Tibial nerve (tissue), 4 donors: ENCODE data around the gene NQO2. TPM values are rescaled to one million over a fixed set of nuclear protein-coding genes. Genes with fewer than 3 reads are reported as not detected.
"Not testable (repeated sequence)": the region's sequence is repeated elsewhere in the genome, so short reads cannot be mapped to it uniquely, and the experiment has no call there.

Experiments
- DNase-seq, 2 donors: peaks; one replicate each; pipeline ENCODE4 v3.0.0-alpha.2; 2019; ENCODE audit warnings: low spot score in 2 of 2
- H3K27ac ChIP-seq, 4 donors: fragments of 200-600 bp; sonication (generic) in 3 of 4; one replicate each; pipeline ENCODE4 v1.5.1; 2017 to 2019; ENCODE audit warnings: mild to moderate bottlenecking in 1 of 4
- H3K27me3 ChIP-seq, 2 donors: fragments of 200-600 bp; sonication (generic) in 1 of 2; one replicate each; pipeline versions ENCODE4 v1.5.1 to v1.6.0; 2017 to 2019
- H3K36me3 ChIP-seq, 3 donors: fragments of 200-600 bp; sonication (generic); one replicate each; pipeline ENCODE4 v1.5.1; 2018 to 2019
- H3K4me1 ChIP-seq, 4 donors: fragments of 200-600 bp; sonication (generic) in 3 of 4; one replicate each; pipeline ENCODE4 v1.5.1; 2017 to 2019
- H3K4me3 ChIP-seq, 4 donors: fragments of 200-600 bp; sonication (generic) in 3 of 4; one replicate each; pipeline ENCODE4 v1.5.1; 2017 to 2019; ENCODE audit warnings: mild to moderate bottlenecking in 1 of 4, moderate library complexity in 1 of 4
- H3K9me3 ChIP-seq, 4 donors: fragments of 200-600 bp; sonication (generic) in 3 of 4; one replicate each; pipeline ENCODE4 v1.5.1; 2017 to 2019
- CTCF ChIP-seq, 5 experiments: fragments of 200-600 bp in 3 of 5; fragments of 450-650 bp in 2 of 5; sonication (generic) in 3 of 5; IDR thresholded peaks; one replicate each; pipeline ENCODE4 v1.5.1; 2016 to 2019; ENCODE audit warnings: antibody characterized with exemption in 5 of 5, mild to moderate bottlenecking in 3 of 5, moderate library complexity in 2 of 5
- EP300 ChIP-seq, 2 donors: sonication (generic); formaldehyde crosslinking; IDR thresholded peaks; one replicate each; pipeline ENCODE4 v1.6.1; 2017; ENCODE audit warnings: antibody characterized with exemption in 2 of 2, mild to moderate bottlenecking in 1 of 2
- POLR2A ChIP-seq, 2 donors: fragments of 450-650 bp; IDR thresholded peaks; one replicate each; pipeline ENCODE4 v1.6.1; 2017; ENCODE audit warnings: antibody characterized with exemption in 2 of 2, mild to moderate bottlenecking in 2 of 2, moderate library complexity in 2 of 2
- WGBS, 2 donors: methylation state at CpG; one replicate each; pipeline ENCODE4 v1.1.5; 2018; 5-methylcytosine and 5-hydroxymethylcytosine counted together
- total RNA-seq, 4 donors: library from RNA; depleted of rRNA; stranded (reverse); fragments of >200 nt; gene quantifications; one replicate each; pipeline ENCODE4 v1.1.0, GENCODE V29; 2016

NQO2 gene
- total RNA-seq, 4 donors from 2014 or later, result 18.8 to 33.6 (median 25.8) TPM

- not testable (repeated sequence) for H3K27me3 ChIP-seq, H3K36me3 ChIP-seq, H3K9me3 ChIP-seq
- TF ChIP-seq CTCF (IDR thresholded peaks at IDR 0.05), result peak; percentile 47 to 88 (median 58)
- peak in 1 of 2 donors; percentile 18 for DNase-seq
- Histone ChIP-seq H3K4me3 (peak overlapping the region; percentile 48 to 89 (median 82)), H3K4me1 (peaks cover 0 to 40% (median 11%) of the 10 kb centered on the region in 4 donors), H3K27ac (peak overlapping the region; percentile 86 to 94 (median 90))
- WGBS, 2 donors, result 4 to 5% methylated on average over 9 to 14 of the region's 16 CpGs
These were observed 1.3 kb upstream of the NQO2 start for GRCh38 chr6:2998249-2998997.

GRCh38 chr6:2998998-2999617, 586 bp upstream of the NQO2 start:
- peak; percentile 65 to 80 for DNase-seq
- Histone ChIP-seq H3K4me1 (peaks cover 0 to 40% (median 11%) of the 10 kb centered on the region in 4 donors), H3K9me3 (no peaks in the 10 kb centered on the region), H3K36me3 (peaks cover 0 to 4% (median 0%) of the 10 kb centered on the region in 3 donors), H3K27me3 (no peaks in the 10 kb centered on the region), H3K27ac (peak overlapping the region; percentile 86 to 94 (median 90)), H3K4me3 (peak overlapping the region; percentile 48 to 89 (median 82))
- TF ChIP-seq POLR2A (IDR thresholded peaks at IDR 0.05) (no peak), EP300 (IDR thresholded peaks at IDR 0.05) (peak in 1 of 2 donors; percentile 6), CTCF (IDR thresholded peaks at IDR 0.05) (no peak)
- WGBS, 2 donors, result 1% methylated on average over 30 of the region's 30 CpGs

- no peaks in the 10 kb centered on the region for H3K27me3 ChIP-seq
- WGBS, 2 donors, result 89 to 93% methylated on average over 11 of the region's 11 CpGs
These were observed 1.6 kb downstream of the NQO2 start for GRCh38 chr6:3001146-3001772.

GRCh38 chr6:3001773-3002293, 2.1 kb downstream of the NQO2 start:
- H3K4me1 ChIP-seq, result peaks cover 0 to 40% (median 11%) of the 10 kb centered on the region in 4 donors
- TF ChIP-seq POLR2A (IDR thresholded peaks at IDR 0.05) (no peak), CTCF (IDR thresholded peaks at IDR 0.05) (peak in 4 of 5 experiments; percentile 37 to 73 (median 59)), EP300 (IDR thresholded peaks at IDR 0.05) (peak; percentile 17 to 81)
- H3K9me3 ChIP-seq, result no peaks in the 10 kb centered on the region
- 28 to 36% methylated on average over 2 of the region's 2 CpGs for WGBS, 2 donors
- H3K4me3 ChIP-seq, result no peak overlapping the region
- DNase-seq, result peak in 1 of 2 donors; percentile 25
- peaks cover 0 to 31% (median 0%) of the 10 kb centered on the region in 3 donors for H3K36me3 ChIP-seq
- no peaks in the 10 kb centered on the region for H3K27me3 ChIP-seq
- H3K27ac ChIP-seq, result peak overlapping the region in 3 of 4 donors; percentile 31 to 94 (median 48)

More at GRCh38 chr6:3001146-3001772, 1.6 kb downstream of the NQO2 start:
- Histone ChIP-seq H3K36me3 (peaks cover 0 to 25% (median 0%) of the 10 kb centered on the region in 3 donors), H3K9me3 (no peaks in the 10 kb centered on the region), H3K27ac (peak overlapping the region in 3 of 4 donors; percentile 31 to 94 (median 48)), H3K4me3 (no peak overlapping the region), H3K4me1 (peaks cover 0 to 40% (median 11%) of the 10 kb centered on the region in 4 donors)
- DNase-seq, result no peak
- TF ChIP-seq POLR2A (IDR thresholded peaks at IDR 0.05), result no peak
- TF ChIP-seq EP300 (IDR thresholded peaks at IDR 0.05), result no peak
- no peak for TF ChIP-seq CTCF (IDR thresholded peaks at IDR 0.05)

GRCh38 chr6:3003226-3003625, 3.5 kb downstream of the NQO2 start:
- WGBS, 2 donors, result 39 to 71% methylated on average over 2 to 4 of the region's 5 CpGs
- not testable (repeated sequence) for DNase-seq

More at GRCh38 chr6:3003226-3003625, 3.5 kb downstream of the NQO2 start:
- H3K27me3 ChIP-seq, H3K9me3 ChIP-seq, H3K4me3 ChIP-seq: not testable (repeated sequence)
- Histone ChIP-seq H3K4me1 (peaks cover 0 to 40% (median 11%) of the 10 kb centered on the region in 4 donors), H3K36me3 (peaks cover 0 to 45% (median 0%) of the 10 kb centered on the region in 3 donors), H3K27ac (peak overlapping the region in 1 of 4 donors; percentile 48)
